NT2/D1 (cell line): ENCODE data around the gene HAVCR2.

Experiments used
- DNase-seq: peaks from one replicate; pipeline ENCODE4 v3.0.0-alpha.2; 2011; ENCODE audit warnings: low read depth, low spot score
- H3K27me3 ChIP-seq: 2 replicates; pipeline ENCODE4 v1.6.0; 2011; ENCODE audit warnings: mild to moderate bottlenecking; ENCODE audit not compliant: insufficient read length, insufficient read depth
- H3K36me3 ChIP-seq: 2 replicates; pipeline ENCODE4 v1.6.1; 2011; ENCODE audit warnings: mild to moderate bottlenecking, low read length, mixed read lengths; ENCODE audit not compliant: insufficient read depth, insufficient read length
- H3K4me1 ChIP-seq: 2 replicates; pipeline ENCODE4 v1.5.1; 2011; ENCODE audit not compliant: insufficient read depth, insufficient read length
- H3K4me3 ChIP-seq: 2 replicates; pipeline ENCODE4 v1.5.1; 2011; ENCODE audit warnings: low read depth; ENCODE audit not compliant: insufficient read length
- H3K9ac ChIP-seq: 2 replicates; pipeline ENCODE4 v1.6.0; 2011; ENCODE audit warnings: low read depth; ENCODE audit not compliant: insufficient read length
- H3K9me3 ChIP-seq: 2 replicates; pipeline ENCODE4 v1.5.1; 2011; ENCODE audit warnings: mild to moderate bottlenecking, low read length; ENCODE audit not compliant: insufficient read depth
- SUZ12 ChIP-seq: IDR thresholded peaks from 2 replicates; pipeline ENCODE4 v1.6.1; 2011; ENCODE audit not compliant: insufficient read length, insufficient read depth; ENCODE audit errors: extremely low read depth
- YY1 ChIP-seq: IDR thresholded peaks from 2 replicates; pipeline ENCODE4 v1.6.1; 2011; ENCODE audit not compliant: insufficient read length, insufficient read depth
- ZNF274 ChIP-seq: IDR thresholded peaks from 2 replicates; pipeline ENCODE4 v1.6.1; 2011; ENCODE audit warnings: mild to moderate bottlenecking, low read depth, low read length

Gene HAVCR2

DNA sequence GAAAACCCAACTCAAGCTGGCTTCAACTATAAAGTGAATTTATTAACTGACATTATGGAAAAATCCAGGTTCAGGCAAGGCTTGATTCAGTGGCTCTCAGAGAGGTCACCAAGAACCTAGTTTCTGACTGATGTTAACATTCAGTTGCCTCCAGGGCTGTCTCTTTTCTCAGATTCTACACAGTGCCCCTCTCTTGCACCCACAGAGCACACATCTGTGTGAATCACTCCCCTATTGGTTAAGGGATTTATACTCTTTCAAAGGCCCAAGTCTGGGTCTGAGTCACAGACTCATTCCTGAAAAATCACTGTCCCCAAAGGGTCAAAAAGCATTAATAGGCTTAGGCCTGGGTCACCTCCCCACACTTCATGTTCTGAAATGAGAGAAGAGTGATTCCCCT is 6.2 kb upstream of the HAVCR2 start:
- Histone ChIP-seq H3K4me3 (no peak overlapping the region), H3K9me3 (no peaks in the 10 kb centered on the region), H3K36me3 (no peaks in the 10 kb centered on the region), H3K4me1 (no peaks in the 10 kb centered on the region), H3K9ac (no peak overlapping the region), H3K27me3 (no peaks in the 10 kb centered on the region)
- no peak for TF ChIP-seq ZNF274
- TF ChIP-seq YY1, result no peak
- no peak for TF ChIP-seq SUZ12
- no peak for DNase-seq

DNA sequence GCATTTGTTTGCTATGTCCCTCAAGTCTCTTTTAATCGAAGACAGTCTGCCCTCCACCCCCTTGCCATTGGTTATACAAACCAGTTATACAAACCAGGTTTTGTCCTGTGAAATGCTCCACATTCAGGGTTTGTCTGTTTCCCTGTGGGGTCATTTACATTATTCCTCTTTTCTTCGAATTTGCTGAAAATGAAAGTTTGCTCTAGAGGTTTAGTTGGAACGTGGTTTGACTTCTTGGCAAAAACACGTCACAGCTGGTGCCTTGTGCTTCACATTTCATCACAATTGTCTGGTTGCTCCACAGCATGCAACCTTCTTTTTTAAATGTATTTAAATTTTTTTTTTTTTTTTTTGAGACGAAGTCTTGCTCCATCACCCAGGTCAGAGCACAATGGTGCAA is 4.2 kb upstream of the HAVCR2 start:
- no peaks in the 10 kb centered on the region for H3K4me1 ChIP-seq
- TF ChIP-seq YY1, result no peak
- TF ChIP-seq ZNF274, result no peak
- no peak for TF ChIP-seq SUZ12
- H3K27me3 ChIP-seq, result no peaks in the 10 kb centered on the region
- H3K9ac ChIP-seq, result no peak overlapping the region
- no peak for DNase-seq
- no peaks in the 10 kb centered on the region for H3K36me3 ChIP-seq
- H3K9me3 ChIP-seq, result no peaks in the 10 kb centered on the region
- H3K4me3 ChIP-seq, result no peak overlapping the region

DNA sequence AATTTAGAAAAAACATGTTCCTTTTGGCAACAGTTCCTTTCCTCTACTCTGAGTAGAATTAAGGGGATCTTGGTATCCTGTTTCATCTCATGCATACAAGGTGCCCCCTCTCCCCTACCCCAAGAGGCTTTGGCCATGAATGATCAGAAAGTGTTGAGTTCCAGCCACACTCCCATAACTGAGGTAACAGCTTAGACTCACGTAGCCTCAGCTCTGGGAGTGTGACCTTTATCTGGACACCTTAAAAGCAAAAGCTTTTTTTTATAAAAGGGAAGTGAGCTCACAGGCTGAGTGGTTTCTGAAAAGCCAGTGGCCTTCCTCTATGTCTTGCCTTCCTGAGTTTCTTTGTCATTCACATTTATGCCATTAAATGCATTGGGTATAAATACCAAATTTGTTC is 900 bp upstream of the HAVCR2 start:
- no peak for DNase-seq
- Histone ChIP-seq H3K27me3 (no peaks in the 10 kb centered on the region), H3K4me1 (no peaks in the 10 kb centered on the region), H3K9ac (no peak overlapping the region), H3K4me3 (no peak overlapping the region), H3K9me3 (no peaks in the 10 kb centered on the region), H3K36me3 (no peaks in the 10 kb centered on the region)
- TF ChIP-seq SUZ12 (no peak), ZNF274 (no peak), YY1 (no peak)

DNA sequence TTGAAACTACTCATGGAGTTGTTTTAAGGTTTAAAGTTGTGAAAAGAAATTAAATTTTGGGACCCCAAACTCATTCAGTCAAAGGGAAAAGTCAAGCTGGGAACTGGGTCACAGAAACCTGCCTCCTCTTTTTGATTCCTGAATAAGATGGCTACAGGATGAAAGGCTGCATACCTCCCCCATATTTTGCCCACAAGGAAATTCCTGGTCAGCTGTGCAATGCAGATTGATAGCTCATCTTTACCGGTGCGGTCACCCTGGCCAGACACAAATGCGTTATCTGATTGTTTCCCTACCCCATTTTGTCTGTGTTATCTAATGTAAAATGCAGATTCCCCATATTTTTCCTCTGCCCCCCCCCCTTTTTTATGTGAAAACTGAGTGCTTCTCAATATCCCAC is 1.3 kb downstream of the HAVCR2 start:
- Histone ChIP-seq H3K4me1 (no peaks in the 10 kb centered on the region), H3K27me3 (no peaks in the 10 kb centered on the region), H3K4me3 (no peak overlapping the region), H3K9me3 (no peaks in the 10 kb centered on the region), H3K9ac (no peak overlapping the region), H3K36me3 (no peaks in the 10 kb centered on the region)
- no peak for TF ChIP-seq YY1
- no peak for TF ChIP-seq ZNF274
- no peak for TF ChIP-seq SUZ12
- DNase-seq, result no peak

DNA sequence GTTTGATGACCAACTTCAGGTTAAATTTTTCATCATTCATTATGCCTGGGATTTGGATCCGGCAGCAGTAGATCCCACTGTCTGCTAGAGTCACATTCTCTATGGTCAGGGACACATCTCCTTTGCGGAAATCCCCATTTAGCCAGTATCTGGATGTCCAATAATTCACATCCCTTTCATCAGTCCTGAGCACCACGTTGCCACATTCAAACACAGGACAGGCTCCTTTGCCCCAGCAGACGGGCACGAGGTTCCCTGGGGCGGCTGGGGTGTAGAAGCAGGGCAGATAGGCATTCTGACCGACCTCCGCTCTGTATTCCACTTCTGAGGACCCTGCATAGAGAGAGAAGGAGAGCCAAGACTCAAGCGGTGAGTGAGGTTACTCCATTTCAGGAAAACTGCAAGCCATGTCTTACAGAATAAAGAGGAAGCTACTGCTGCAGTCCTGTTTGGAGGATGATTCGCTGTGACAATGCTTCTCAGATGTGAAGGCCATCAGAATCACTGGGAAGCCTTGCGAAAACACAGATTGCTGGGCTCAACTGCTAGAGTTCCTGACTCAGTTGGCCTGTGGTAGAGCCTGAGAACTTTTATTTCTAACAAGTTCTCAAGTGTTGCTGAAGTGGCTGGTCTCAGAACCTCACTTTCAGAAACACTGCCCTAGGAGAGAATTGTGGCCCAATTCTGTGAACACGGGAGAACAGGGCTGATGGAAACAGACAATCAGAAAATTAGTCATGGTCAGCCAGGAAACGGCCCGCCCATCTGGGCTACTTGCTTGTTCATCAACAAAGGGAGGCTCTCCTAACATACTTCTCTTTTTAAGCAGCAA is 2.0 kb downstream of the HAVCR2 start:
- TF ChIP-seq YY1 (no peak), SUZ12 (no peak), ZNF274 (no peak)
- Histone ChIP-seq H3K4me1 (no peaks in the 10 kb centered on the region), H3K9me3 (no peaks in the 10 kb centered on the region), H3K36me3 (no peaks in the 10 kb centered on the region), H3K4me3 (no peak overlapping the region), H3K9ac (no peak overlapping the region), H3K27me3 (no peaks in the 10 kb centered on the region)
- no peak for DNase-seq

DNA sequence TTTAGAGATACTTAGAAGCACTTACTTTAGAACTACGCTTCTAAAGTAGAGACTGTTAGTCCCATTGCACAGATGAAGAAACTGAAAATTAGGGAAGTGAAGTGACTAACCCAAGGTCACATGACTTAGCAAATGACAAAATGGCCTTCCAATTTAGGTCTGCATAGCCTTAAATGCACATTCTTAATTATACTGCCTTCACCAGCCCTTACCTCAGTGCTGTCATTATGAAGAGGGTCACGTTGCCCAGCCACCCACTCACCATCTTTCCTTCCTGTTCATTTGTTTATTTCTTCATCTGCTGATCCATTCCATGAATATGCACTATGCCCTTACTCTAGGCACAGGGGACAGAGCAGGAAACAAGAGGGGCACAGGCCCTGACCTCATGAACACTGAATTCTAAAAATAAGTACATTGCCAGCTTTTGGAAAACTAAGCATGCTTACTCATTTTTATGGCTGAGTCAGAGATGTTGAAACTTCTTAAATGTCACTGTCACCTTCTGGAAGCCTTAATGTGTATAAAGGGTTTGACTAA is 8.6 kb downstream of the HAVCR2 start:
- TF ChIP-seq ZNF274 (no peak), YY1 (no peak), SUZ12 (no peak)
- Histone ChIP-seq H3K4me1 (no peaks in the 10 kb centered on the region), H3K4me3 (no peak overlapping the region), H3K27me3 (no peaks in the 10 kb centered on the region), H3K36me3 (no peaks in the 10 kb centered on the region), H3K9me3 (no peaks in the 10 kb centered on the region), H3K9ac (no peak overlapping the region)
- no peak for DNase-seq

DNA sequence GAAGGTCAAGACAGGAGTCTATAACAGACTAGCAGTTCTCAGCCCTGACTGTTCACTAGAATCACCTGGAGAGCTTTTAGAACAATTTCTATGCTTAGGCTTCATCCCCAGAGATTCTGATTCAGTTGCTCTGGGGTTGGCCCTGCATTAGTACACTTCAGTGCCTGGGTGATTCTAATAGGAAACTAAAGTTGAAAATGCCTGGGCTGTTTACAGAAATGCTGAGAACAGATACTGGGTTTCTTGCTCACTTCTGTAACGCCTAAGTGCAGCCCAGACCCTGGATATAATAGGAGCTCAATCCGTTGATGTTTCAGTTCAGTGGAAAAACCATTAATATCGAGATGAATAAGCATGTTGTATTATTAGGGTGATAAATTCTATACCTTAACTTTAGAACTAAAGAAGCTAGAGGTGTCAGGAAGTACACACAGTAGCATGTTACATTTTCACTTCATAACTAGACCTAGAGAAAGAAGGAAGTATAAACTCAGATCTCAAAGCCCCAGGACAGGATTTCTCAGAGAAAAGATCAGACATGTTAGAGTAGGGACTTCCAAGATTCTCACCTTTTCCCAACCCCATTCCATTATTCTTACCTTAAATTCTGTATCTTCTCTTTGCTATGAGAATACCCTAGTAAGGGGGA is 20.4 kb downstream of the HAVCR2 start:
- H3K36me3 ChIP-seq, result no peaks in the 10 kb centered on the region
- no peaks in the 10 kb centered on the region for H3K9me3 ChIP-seq
- no peak for DNase-seq
- no peak overlapping the region for H3K4me3 ChIP-seq
- H3K27me3 ChIP-seq, result no peaks in the 10 kb centered on the region
- no peak for TF ChIP-seq YY1
- no peak for TF ChIP-seq ZNF274
- TF ChIP-seq SUZ12, result no peak
- H3K4me1 ChIP-seq, result no peaks in the 10 kb centered on the region
- no peak overlapping the region for H3K9ac ChIP-seq
